ENCODE results near the gene SOX8.
"Not testable (repeated sequence)": the region's sequence is repeated elsewhere in the genome, so short reads cannot be mapped to it uniquely, and the experiment has no call there.

The SOX8 gene

DNA sequence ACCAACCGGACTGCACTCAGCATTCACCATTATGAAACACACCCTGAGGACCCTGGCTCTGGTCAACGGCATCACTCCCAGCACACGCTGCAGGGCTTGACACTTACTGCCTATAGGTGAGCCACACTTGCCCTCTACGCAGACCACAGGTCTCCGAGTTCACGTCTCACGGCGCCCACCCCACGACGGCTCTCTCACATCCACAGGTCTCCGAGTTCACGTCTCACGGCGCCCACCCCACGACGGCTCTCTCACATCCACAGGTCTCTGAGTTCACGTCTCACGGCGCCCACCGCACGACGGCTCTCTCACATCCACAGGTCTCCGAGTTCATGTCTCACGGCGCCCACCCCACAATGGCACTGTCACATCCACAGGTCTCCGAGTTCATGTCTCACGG lies 25.8 kb upstream of the SOX8 start:
- not testable (repeated sequence) for DNase-seq

- no peak for DNase-seq
Measured at GRCh38 chr16:959232-960040, 22.1 kb upstream of the SOX8 start.

- DNase-seq: no peak
Measured at GRCh38 chr16:962366-962765, 19.2 kb upstream of the SOX8 start.

GRCh38 chr16:962901-963814 lies 18.4 kb upstream of the SOX8 start:
- no peak for DNase-seq

GRCh38 chr16:963913-964312 lies 17.7 kb upstream of the SOX8 start:
- no peak for DNase-seq

DNA sequence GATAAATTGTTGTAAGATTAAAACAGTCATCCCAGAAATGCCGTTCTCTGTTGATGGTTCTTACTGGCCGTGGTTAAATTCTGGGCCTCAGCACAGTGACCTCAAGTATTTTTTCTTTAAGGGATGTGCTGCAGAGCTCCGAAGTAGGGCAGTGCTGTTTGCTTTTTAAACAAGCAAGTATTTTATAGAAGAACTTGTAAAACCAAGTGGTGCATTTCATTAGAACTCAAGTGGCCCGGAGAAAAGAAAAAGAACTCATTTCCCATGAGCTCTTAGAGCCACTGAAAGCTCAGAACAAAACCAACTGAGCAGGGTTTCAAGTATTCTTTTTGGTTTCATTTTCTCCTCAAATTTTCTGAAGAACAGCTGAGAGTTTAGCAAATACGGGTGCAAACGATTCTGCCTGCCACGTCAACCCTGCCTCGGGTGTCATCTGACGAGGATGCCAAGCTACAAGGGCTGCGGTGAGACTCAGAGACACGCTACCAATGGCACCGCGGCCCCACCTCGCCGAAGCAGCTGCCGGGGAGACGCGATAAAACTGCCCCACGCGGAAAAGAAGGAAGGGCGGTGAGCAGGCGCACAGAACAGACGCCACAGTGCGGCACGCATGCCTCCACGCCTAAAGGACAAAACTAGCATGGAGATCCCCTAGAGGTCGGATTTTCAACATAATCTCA lies 17.1 kb upstream of the SOX8 start:
- DNase-seq: no peak

DNA sequence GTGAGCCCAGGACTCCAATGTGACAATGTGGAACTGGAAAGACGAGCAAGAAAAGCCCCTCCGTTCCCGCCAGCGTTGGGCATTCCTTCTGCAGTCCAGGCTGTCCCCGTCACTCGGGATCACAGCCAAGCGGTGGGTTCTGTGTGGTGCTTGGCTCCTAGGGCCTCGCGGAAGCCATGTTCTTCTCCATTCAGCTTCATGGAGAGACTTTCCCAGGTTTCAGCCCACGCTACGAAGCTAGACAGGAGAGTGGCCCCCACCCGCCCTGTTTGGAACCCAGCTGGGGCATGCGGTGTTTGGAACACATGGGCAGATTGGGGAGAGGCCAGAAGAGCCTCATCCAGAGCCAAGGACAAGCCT lies 16.6 kb upstream of the SOX8 start:
- no peak for DNase-seq

DNA sequence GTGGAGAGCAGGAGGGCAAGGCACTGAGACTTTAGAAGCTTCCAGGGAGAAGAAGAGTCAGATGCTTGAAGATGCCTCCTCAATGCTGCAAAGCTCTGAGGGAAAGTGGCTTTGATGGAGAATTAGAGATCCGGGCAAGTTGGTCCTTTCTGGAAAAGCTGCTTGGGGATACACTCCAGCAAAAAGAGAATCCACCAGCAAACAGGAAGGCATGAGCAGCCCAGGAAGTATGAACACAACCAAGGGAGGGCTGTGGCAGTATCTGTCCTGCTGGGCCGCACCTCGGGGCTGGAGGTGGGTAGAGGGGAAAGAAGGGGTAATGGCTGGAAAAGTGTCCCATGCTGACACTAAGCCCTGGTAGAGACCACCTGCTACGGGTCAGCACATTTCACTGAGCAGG lies 16.1 kb upstream of the SOX8 start:
- no peak for DNase-seq

DNA sequence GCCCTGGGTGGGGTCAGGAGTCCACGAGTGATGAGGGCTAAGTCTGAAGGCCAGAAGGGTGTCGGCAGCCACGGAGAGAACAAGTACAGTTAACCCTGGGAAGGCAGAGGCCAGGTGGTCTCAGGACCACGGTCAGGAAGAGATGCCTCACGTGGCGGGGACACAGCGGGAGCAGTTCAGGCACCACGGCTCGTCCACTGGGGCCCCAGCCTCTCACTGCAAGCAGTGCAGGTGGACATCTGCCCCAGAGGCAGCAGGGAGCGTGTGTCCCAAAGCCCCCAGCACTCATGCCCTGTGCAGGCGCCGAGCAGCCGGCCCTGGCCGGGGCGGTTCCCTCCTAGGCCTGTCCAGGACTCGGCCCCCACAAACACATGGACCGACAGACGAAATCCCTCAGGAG lies 15.5 kb upstream of the SOX8 start:
- DNase-seq: no peak

GRCh38 chr16:966505-966904 lies 15.1 kb upstream of the SOX8 start:
- DNase-seq: no peak

DNA sequence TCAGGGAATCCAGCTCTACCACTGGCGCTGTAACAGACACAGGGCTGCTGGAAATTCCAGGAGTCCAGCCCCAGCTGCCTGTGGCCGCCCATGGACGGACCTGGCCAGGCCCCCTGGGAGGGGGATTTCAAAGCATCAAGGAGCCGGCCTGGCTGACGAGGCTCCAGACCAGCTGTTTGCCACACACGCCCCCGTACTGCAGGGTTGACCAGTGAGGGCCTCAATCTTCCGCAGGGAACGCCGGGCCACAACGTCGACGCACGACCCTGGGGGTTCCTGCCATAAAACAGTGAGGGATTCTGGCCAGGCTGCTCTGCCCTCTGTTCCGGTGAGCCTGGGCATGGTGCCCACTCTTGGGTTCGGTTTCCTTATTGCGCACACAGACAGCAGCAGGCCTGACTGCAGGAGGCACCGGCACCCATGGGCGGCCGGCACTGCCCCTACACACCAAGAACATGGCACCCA lies 14.5 kb upstream of the SOX8 start:
- no peak for DNase-seq

- DNase-seq: no peak
Measured at GRCh38 chr16:967546-968295, 13.8 kb upstream of the SOX8 start.

- DNase-seq: no peak
Measured at GRCh38 chr16:968620-969019, 12.9 kb upstream of the SOX8 start.

DNA sequence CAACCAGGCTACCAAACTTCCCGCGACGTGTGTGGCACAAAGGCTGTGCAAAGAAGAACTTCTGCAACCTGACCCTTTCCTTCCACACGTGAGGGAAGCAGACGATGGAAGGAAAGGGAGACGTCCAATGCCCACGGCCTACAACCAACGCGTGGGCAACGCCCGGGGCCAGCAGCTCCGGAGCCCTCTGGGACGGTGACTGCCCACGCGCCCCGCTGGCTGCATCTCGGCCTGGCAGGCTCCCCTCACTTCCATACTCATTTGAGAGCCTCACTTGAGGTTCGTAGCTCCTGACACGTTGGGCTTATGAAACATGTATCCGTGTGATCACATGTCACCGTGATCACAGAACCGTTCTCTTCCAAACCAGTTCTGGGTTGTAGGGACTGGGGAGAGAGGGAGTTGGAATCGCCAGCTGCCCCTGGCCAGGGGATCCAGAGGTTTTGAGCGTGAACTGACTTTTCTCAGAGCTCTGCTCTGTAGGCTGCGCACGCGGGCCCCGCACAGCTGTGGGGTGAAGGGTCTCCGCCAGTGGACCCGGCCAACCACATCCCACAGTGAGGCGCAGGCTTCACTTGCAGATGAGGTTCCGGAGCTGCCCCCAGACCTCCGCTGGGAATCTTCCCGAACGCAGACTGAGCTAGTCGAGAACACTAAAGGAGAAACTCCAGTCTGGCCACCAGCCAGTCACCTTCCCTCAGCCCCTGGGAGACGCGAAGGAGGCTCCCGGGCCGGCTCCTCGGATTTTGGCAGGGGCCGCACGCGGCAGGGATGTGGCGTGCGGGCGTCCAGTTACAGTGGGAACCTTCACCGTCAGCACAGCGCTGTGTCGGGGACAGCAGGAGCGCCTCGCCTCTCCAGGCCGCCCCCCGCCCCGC lies 11.8 kb upstream of the SOX8 start:
- no peak for DNase-seq

- no peak for DNase-seq
Measured at GRCh38 chr16:970386-970765, 11.2 kb upstream of the SOX8 start.

DNA sequence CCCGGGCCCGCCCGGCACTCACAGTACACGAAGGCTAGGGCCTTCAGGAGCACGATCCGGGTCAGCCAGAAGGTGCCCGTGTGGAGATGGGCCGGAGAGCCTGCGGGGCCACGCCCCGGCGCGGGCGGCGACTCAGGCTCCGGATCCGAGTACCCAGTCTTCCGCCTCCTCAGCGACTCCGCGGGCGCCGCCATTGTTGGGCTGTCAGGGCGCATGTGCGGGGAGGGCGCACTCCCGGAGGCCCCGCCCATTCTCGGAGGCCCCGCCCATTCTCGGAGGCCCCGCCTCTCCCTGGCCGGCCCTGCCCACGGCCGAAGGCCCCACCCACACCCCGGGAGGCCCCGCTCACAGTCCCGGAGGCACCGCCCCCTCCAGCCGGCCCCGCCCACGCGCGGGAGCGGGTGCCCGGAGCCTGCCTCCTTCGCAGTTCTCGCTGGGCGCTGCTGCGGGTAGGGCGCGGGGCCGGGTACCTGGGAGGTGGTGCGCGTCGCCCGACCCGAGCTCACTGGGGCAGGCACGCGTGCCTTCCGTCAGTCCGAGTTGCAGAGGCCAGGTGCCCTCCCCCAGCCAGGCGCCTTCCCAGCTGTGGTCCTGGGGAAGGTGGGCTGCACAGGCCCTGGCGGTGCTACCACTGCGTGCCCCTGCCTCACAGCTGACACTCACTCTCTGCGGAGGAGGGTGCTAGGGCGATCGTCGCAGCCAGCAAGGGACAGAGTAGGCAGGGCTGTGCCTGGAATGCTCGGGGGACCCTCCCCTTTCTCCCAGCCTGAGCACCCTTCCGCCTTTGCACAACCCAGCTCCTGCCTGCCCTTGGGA lies 10.6 kb upstream of the SOX8 start, which contains the start of gene LMF1:
Gene LMF1, minus strand, starts transcription at position 219 of the 816 bp plus-strand sequence. Its CDS starts 4 bp downstream, at position 215.
- peak; percentile 83 for DNase-seq

GRCh38 chr16:971582-971905 lies 10.0 kb upstream of the SOX8 start:
- no peak for DNase-seq

GRCh38 chr16:971981-972315 lies 9.6 kb upstream of the SOX8 start:
- no peak for DNase-seq

DNA sequence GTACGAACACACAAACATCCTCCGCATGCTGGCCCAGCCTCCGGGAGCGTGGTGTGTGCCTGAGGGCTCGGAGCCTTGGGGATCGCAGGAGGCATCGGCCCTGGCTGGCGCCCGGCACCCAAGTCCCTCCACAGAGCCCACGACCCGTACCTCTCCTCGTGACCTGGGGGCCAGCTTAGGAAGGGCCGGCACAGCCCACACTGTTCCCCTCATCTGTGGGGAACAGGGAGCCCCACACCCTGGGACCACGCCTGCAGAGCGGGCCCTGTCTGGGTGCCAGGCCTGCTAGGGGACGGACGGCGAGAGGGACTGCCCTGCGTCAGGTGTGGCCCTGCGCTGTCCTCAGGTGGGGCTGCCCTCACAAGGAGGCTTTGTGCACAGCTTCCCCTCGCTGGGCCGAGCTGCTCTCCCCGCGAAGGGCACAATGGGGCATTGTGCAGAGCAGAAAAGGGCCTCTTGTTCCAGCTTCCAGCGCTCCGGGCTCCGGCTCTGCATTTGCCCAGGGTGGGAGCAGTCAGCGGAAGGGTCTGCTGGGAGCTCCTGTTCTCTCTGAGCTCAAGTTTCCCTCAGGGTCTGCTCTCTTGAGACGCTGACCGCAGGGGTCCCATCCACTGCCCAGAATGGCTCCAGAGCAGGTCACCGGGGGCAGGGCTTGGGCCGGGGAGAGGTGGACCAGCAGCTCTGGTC lies 9.1 kb upstream of the SOX8 start:
- DNase-seq: no peak

DNA sequence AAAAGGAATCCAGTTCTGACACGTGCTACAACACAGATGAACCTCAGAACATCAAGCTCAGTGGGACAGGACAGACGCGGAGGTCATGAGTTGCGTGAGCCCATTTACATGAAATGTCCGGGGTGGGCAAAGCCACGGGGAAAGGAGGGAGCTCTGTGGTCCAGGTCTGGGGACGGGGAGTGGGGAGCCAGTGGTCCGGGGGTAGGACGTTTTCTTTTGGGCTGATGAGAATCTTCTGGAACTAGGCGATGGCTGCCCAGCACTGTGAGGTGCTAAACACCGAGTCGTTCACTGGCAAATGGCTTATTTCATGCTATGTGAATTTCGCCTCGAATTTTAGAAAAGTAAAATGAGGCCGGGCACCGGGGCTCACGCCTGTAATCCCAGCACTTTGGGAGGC lies 8.2 kb upstream of the SOX8 start:
- no peak for DNase-seq
